CD14-positive monocyte (primary cell): ENCODE results near the gene ZSCAN23. TPM values are rescaled to one million over a fixed set of nuclear protein-coding genes. Genes with fewer than 3 reads are reported as not detected.

Source experiments
- DNase-seq, 3 donors: peaks; one replicate each; pipeline ENCODE4 v3.0.0-alpha.2; 2011 to 2022
- H2AFZ ChIP-seq: 2 replicates; pipeline ENCODE4 v1.6.0; 2012; ENCODE audit warnings: mild to moderate bottlenecking, low read depth, low read length, inconsistent platforms; ENCODE audit not compliant: insufficient read depth, poor library complexity, severe bottlenecking
- H3K27ac ChIP-seq, 2 donors: 1 replicate in 1 of 2; 2 replicates in 1 of 2; pipeline ENCODE4 v1.5.1; 2012 to 2013; ENCODE audit warnings: low read length in 2 of 2, control low read depth in 1 of 2, inconsistent platforms in 1 of 2, low read depth in 1 of 2, mild to moderate bottlenecking in 1 of 2
- H3K27me3 ChIP-seq, 2 donors: one replicate each; pipeline versions ENCODE4 v1.6.0 to v1.6.1; 2011 to 2013; ENCODE audit warnings: low read length in 2 of 2; ENCODE audit not compliant: control insufficient read depth in 2 of 2, insufficient read depth in 2 of 2
- H3K36me3 ChIP-seq, 2 donors: replicated peaks in 1 of 2; 1 replicate in 1 of 2; 2 replicates in 1 of 2; pipeline versions ENCODE4 v1.5.1 to v1.6.1; 2012 to 2013; ENCODE audit warnings: low read length in 2 of 2, control low read depth in 1 of 2, inconsistent platforms in 1 of 2, mild to moderate bottlenecking in 1 of 2; ENCODE audit not compliant: insufficient read depth in 2 of 2, control insufficient read depth in 1 of 2
- H3K4me1 ChIP-seq, 2 donors: 1 replicate in 1 of 2; 2 replicates in 1 of 2; pipeline versions ENCODE4 v1.5.1 to v1.6.1; 2012 to 2013; ENCODE audit warnings: low read length in 2 of 2, control low read depth in 1 of 2, inconsistent platforms in 1 of 2, mild to moderate bottlenecking in 1 of 2, moderate library complexity in 1 of 2; ENCODE audit not compliant: insufficient read depth in 2 of 2, control insufficient read depth in 1 of 2
- H3K4me2 ChIP-seq: replicated peaks from 2 replicates; pipeline ENCODE3; 2012; ENCODE audit warnings: low read length, moderate library complexity, mild to moderate bottlenecking; ENCODE audit not compliant: poor library complexity, severe bottlenecking; ENCODE audit errors: extremely low read depth
- H3K4me3 ChIP-seq, 3 experiments: fragments of 200-600 bp in 1 of 3; sonication (generic) in 1 of 3; replicated peaks in 1 of 3; 1 replicate in 2 of 3; 2 replicates in 1 of 3; pipeline ENCODE4 v1.5.1; 2011 to 2013; ENCODE audit warnings: low read length in 3 of 3, mild to moderate bottlenecking in 3 of 3, control low read depth in 2 of 3, low read depth in 2 of 3, inconsistent platforms in 1 of 3, moderate library complexity in 1 of 3
- H3K79me2 ChIP-seq: 2 replicates; pipeline ENCODE4 v1.6.0; 2012; ENCODE audit warnings: mild to moderate bottlenecking, control low read depth, inconsistent platforms, low read length, moderate library complexity; ENCODE audit not compliant: insufficient read depth
- H3K9ac ChIP-seq: 2 replicates; pipeline ENCODE4 v1.6.0; 2017; ENCODE audit warnings: low read length, mild to moderate bottlenecking; ENCODE audit not compliant: insufficient read depth, poor library complexity, severe bottlenecking
- H3K9me3 ChIP-seq, 2 donors: replicated peaks in 1 of 2; 1 replicate in 1 of 2; 2 replicates in 1 of 2; pipeline versions ENCODE4 v1.5.1 to v1.6.1; 2012 to 2013; ENCODE audit warnings: low read length in 2 of 2, control low read depth in 1 of 2; ENCODE audit not compliant: control insufficient read depth in 1 of 2, insufficient read depth in 1 of 2
- H4K20me1 ChIP-seq: 2 replicates; pipeline ENCODE4 v1.6.0; 2012; ENCODE audit warnings: mild to moderate bottlenecking, low read length, control low read depth, moderate library complexity; ENCODE audit not compliant: insufficient read depth
- H3K27ac Mint-ChIP-seq, 7 donors: one replicate each; pipeline ENCODE4 v1.8.0; 2020; ENCODE audit warnings: mild to moderate bottlenecking in 7 of 7, mixed read lengths in 7 of 7, moderate library complexity in 6 of 7, inconsistent platforms in 2 of 7
- H3K27me3 Mint-ChIP-seq, 3 donors: one replicate each; pipeline ENCODE4 v1.8.0; 2021 to 2022; ENCODE audit warnings: low read depth in 3 of 3, mild to moderate bottlenecking in 3 of 3, mixed read lengths in 3 of 3, moderate library complexity in 3 of 3, inconsistent platforms in 1 of 3
- H3K36me3 Mint-ChIP-seq, 2 donors: one replicate each; pipeline ENCODE4 v1.8.0; 2020; ENCODE audit warnings: mixed read lengths in 2 of 2, inconsistent platforms in 1 of 2, mild to moderate bottlenecking in 1 of 2
- H3K4me1 Mint-ChIP-seq: one replicate; pipeline ENCODE4 v1.8.0; 2020; ENCODE audit warnings: mild to moderate bottlenecking, mixed read lengths
- H3K4me3 Mint-ChIP-seq, 2 donors: one replicate each; pipeline ENCODE4 v1.8.0; 2020; ENCODE audit warnings: mild to moderate bottlenecking in 2 of 2, mixed read lengths in 2 of 2, moderate library complexity in 1 of 2
- H3K9me3 Mint-ChIP-seq, 7 donors: one replicate each; pipeline ENCODE4 v1.8.0; 2020 to 2022; ENCODE audit warnings: mixed read lengths in 7 of 7, mild to moderate bottlenecking in 6 of 7, moderate library complexity in 6 of 7, inconsistent platforms in 2 of 7
- WGBS: methylation state at CpG from one replicate; pipeline ENCODE4 v1.1.5; 2013; ENCODE audit warnings: missing lambda C conversion rate; ENCODE audit not compliant: insufficient coverage; 5-methylcytosine and 5-hydroxymethylcytosine counted together
- intact Hi-C, 2 donors: fragments of 100-400 bp; cut with micrococcal nuclease; formaldehyde crosslinking; loops; one replicate each; pipeline versions ENCODE4 v1.15.0 to v1.15.1; 2023
- polyA plus RNA-seq, 3 donors: library from polyadenylated mRNA; depleted of rRNA in 1 of 3; unstranded in 2 of 3; stranded (reverse) in 1 of 3; fragments of 300-500 nt in 2 of 3; fragments of >200 nt in 1 of 3; fragmentation: Illumina TruSeq in 2 of 3; gene quantifications; 1 replicate in 2 of 3; 2 replicates in 1 of 3; pipeline ENCODE4 v1.2.3, GENCODE V29; 2012 to 2021
- TF ChIP-seq, protein P1 (sequence below): fragments of 200-600 bp; IDR thresholded peaks from one replicate; pipeline ENCODE4 v1.8.0; 2022; ENCODE audit warnings: antibody characterized with exemption, mild to moderate bottlenecking

ZSCAN23 gene
- polyA plus RNA-seq, 3 donors = not detected

DNA sequence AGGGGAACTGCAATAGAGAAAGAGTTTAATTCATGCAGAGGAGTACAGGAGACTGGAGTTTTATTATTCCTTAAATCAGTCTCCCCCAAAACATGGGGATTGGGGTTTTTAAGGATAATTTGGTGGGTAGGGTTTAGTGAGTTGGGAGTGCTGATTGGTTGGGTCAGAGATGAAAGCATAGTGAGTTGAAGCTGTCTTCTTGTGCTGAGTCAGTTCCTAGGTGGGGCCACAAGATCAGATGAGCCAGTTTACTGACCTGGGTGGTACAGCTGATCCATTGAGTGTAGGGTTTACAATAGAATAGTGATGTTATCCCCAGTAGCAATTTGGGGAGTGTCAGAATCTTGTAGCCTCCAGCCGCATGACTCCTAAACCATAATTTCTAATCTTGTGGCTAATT, 43.2 kb upstream of the ZSCAN23 start:
- Histone ChIP-seq H3K4me2 (no peak overlapping the region), H3K9me3 (peaks cover 0 to 4% of the 10 kb centered on the region in 2 donors), H3K79me2 (no peaks in the 10 kb centered on the region), H3K9ac (no peak overlapping the region), H3K4me1 (peaks cover 0 to 4% of the 10 kb centered on the region in 2 donors), H3K36me3 (no peaks in the 10 kb centered on the region), H2AFZ (no peak overlapping the region), H3K27ac (no peak overlapping the region), H3K4me3 (no peak overlapping the region), H4K20me1 (no peaks in the 10 kb centered on the region), H3K27me3 (peaks cover 32 to 48% of the 10 kb centered on the region in 2 donors)
- intact Hi-C loops = no loop called here
- peaks cover 3 to 18% (median 8%) of the 10 kb centered on the region in 7 donors for H3K9me3 Mint-ChIP-seq
- peaks cover 13% of the 10 kb centered on the region for H3K4me1 Mint-ChIP-seq
- no peak overlapping the region for H3K4me3 Mint-ChIP-seq
- H3K27ac Mint-ChIP-seq = no peak overlapping the region
- no peak for DNase-seq
- WGBS = no CpG with 5 or more reads among the region's 1 CpG
- peaks cover 36 to 56% (median 42%) of the 10 kb centered on the region in 3 donors for H3K27me3 Mint-ChIP-seq
- TF ChIP-seq, protein P1, sequence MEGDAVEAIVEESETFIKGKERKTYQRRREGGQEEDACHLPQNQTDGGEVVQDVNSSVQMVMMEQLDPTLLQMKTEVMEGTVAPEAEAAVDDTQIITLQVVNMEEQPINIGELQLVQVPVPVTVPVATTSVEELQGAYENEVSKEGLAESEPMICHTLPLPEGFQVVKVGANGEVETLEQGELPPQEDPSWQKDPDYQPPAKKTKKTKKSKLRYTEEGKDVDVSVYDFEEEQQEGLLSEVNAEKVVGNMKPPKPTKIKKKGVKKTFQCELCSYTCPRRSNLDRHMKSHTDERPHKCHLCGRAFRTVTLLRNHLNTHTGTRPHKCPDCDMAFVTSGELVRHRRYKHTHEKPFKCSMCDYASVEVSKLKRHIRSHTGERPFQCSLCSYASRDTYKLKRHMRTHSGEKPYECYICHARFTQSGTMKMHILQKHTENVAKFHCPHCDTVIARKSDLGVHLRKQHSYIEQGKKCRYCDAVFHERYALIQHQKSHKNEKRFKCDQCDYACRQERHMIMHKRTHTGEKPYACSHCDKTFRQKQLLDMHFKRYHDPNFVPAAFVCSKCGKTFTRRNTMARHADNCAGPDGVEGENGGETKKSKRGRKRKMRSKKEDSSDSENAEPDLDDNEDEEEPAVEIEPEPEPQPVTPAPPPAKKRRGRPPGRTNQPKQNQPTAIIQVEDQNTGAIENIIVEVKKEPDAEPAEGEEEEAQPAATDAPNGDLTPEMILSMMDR = no peak
- H3K36me3 Mint-ChIP-seq = no peaks in the 10 kb centered on the region

DNA sequence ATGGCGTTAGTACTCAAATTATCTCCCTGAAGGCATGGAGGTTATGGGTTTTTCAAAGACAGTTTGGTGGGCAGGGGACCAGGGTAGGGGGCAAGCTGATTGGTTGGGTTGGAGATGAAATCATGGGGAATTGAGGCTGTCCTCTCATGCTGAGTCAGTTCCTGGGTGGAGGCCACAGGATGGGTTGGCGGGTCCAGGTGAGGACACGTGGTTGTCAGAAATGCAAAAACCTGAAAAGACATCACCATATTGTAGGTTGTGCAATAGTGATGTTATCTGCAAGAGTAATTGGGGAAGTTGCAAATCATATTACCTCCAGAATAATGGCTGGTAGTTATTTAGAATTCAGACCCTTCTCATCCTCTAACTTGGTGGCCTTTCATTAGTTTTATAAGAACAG, 42.2 kb upstream of the ZSCAN23 start:
- H3K4me3 Mint-ChIP-seq = peak overlapping the region in 1 of 2 donors; percentile 26

More for the DNA sequence above, 42.2 kb upstream of the ZSCAN23 start:
- Histone ChIP-seq H3K79me2 (no peaks in the 10 kb centered on the region), H4K20me1 (no peaks in the 10 kb centered on the region), H3K4me2 (no peak overlapping the region), H3K27ac (no peak overlapping the region), H3K36me3 (no peaks in the 10 kb centered on the region), H3K4me1 (peaks cover 0 to 4% of the 10 kb centered on the region in 2 donors), H3K9ac (no peak overlapping the region), H3K27me3 (peaks cover 31 to 40% of the 10 kb centered on the region in 2 donors), H3K4me3 (no peak overlapping the region), H3K9me3 (peaks cover 0 to 4% of the 10 kb centered on the region in 2 donors), H2AFZ (no peak overlapping the region)
- TF ChIP-seq, protein P1 = no peak
- Mint-ChIP-seq H3K9me3 (peaks cover 3 to 16% (median 8%) of the 10 kb centered on the region in 7 donors), H3K27me3 (peaks cover 27 to 50% (median 32%) of the 10 kb centered on the region in 3 donors), H3K36me3 (no peaks in the 10 kb centered on the region), H3K4me1 (peaks cover 12% of the 10 kb centered on the region), H3K27ac (no peak overlapping the region)
- DNase-seq = no peak
- 100% methylated on average over 1 of the region's 3 CpGs for WGBS
- intact Hi-C loops = no loop called here
